Activated CD4-positive, CD25-positive, alpha-beta regulatory T cell (primary cell): ENCODE results near the gene ATP1A1.

Source experiments
- DNase-seq, 4 experiments: peaks; one replicate each; lab custom pipeline; 2025; lab: John Stamatoyannopoulos, UW

Gene ATP1A1

DNA sequence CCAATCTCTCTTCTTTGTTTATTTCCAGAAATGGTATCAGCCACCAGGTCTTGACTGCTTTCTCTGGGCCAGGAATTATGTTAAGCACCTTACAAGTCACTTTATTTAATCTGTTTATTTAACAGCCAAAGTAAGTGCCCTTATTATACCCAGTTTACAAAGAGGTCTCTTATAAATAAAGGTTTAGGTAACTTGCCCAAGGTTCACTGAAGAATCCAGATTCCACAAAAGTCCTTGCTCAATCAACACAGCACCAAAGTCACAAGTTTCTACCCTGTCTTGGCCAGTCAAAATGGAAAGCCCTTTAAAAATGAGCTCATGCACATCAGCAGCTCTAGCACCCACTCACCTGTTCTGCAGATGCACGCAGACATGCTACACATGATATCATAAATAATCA, 28.0 kb upstream of the ATP1A1 start:
- DNase-seq = no peak

GRCh38 chr1:116345843-116346242, 27.2 kb upstream of the ATP1A1 start:
- DNase-seq = peak in 1 of 4 experiments; percentile 6

- no peak for DNase-seq
These were observed 25.9 kb upstream of the ATP1A1 start for GRCh38 chr1:116346943-116347673.

DNA sequence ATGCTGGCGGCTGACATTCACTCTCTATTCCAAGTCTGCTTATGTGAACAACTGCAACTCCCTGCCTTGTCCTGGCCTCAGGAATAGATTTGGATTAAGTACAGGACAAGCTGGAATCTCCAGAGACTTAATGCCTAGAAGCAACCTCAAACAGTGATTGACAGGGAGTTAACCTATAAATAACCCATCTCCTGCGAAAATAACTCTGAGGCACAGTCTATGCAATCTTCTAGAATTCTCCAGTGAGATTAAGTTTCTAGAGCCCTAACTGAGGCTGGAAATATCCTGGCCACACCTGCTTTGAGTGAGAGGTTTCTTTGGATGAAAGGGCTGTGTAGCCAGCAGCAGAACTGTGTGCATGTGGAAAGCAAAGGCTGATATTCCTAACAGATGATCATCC, 25.3 kb upstream of the ATP1A1 start:
- DNase-seq = no peak

GRCh38 chr1:116350097-116350645, 22.9 kb upstream of the ATP1A1 start:
- DNase-seq = no peak

DNA sequence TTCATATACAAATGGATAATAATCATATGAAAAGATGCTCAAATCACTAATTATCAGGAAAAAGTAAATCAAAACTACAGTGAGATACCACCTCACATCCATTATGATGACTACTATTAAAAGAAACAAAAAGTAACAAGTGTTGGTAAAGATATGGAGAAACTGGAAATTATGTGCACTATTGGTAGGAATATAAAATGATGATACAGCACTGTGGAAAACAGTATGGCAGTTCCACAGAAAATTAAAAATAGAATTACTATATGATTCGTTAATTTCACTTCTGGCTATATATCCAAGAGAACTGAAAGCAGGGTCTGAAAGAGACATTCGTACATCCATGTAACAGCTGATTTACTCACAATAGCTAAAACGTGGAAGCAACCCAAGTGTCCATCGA, 21.1 kb upstream of the ATP1A1 start:
- no peak for DNase-seq

- no peak for DNase-seq
These were observed 20.7 kb upstream of the ATP1A1 start for GRCh38 chr1:116352349-116352813.

DNA sequence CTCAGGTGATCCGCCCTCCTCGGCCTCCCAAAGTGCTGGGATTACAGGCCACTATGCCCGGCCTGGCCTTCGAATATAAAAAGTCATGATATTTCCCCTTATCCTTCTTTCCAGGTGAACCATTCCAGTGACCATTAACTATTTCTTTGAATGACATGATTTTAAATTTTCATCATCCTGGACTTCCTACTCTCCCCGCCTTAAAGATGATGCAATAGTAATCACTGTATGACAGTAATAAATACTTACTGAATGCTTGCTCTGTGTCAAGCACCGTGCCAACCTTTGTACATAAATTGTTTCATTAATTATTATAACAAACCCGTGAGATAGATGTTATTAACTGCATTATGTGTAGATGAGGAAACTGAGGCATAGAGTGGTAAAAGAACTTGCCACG, 19.9 kb upstream of the ATP1A1 start:
- DNase-seq = no peak

DNA sequence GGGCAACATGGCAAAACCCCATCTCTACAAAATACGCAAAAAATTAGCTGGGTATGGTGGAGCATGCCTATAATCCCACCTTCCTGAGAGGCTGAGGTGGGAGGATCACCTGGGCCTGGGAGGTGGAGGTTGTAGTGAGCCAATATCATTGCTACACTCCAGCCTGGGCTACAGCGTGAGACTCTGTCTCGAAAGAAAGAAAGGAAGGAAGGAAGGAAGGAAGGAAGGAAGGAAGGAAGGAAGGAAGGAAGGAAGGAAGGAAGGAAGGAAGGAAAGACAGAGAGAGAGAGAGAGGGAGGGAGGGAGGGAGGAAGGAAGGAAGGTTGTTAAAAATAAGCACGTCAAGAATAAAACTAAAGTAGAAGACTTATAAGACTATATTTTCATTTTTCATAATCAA, 17.0 kb upstream of the ATP1A1 start:
- no peak for DNase-seq

GRCh38 chr1:116356673-116357072, 16.4 kb upstream of the ATP1A1 start:
- no peak for DNase-seq

DNA sequence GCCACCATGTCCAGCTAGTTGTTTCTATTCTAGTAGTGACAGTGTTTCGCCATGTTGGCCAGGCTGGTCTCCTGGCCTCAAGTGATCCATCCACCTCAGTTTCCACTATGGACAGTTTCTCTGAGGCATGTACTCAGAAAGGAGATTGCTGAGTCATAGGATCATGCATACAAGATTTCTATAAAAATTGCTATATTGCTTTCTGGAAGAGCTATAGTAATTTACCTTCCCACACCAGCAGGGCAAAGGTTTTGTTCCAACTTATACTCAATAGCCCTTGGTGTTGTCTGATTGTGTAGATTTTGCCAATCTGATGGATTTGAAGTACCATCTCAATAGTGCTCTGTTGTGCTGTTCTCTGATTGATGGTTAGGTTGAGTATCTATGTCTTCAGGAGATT, 15.6 kb upstream of the ATP1A1 start:
- no peak for DNase-seq

DNA sequence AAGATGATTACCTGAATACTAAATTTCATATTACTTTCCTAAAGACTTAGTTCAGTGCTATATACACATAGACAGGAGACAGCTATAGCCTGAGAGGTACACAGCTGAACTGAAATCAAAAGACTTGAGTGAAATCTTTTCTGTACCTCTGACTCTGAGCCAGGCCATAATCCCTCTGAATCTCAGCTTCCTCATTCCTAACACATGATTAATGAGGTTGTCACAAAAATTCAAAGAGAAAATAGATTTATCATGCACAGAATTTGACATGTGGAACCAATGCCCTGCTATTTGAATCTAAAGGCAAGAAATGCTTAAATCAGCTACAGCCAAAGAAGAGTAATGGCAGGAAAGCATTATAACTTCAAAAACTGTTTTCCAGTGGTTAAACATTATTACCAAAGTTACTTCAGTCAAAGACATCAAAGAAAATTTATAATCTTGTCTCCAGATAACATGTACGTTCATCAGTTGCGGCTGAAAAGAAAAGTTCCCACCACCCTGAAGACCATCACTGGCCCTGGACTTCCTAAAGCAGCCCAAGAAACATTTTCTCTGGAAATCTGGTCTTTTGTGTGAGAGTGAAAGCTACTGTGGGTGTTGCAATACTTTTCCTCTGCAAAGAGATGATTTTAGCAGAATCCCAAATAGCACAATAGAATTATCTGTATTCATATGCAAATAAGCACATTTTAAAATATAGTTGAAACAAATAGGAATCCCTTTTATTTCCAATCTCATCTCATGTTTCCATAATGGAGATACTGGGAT, 13.8 kb upstream of the ATP1A1 start:
- no peak for DNase-seq

GRCh38 chr1:116359871-116360270, 13.2 kb upstream of the ATP1A1 start:
- no peak for DNase-seq

DNA sequence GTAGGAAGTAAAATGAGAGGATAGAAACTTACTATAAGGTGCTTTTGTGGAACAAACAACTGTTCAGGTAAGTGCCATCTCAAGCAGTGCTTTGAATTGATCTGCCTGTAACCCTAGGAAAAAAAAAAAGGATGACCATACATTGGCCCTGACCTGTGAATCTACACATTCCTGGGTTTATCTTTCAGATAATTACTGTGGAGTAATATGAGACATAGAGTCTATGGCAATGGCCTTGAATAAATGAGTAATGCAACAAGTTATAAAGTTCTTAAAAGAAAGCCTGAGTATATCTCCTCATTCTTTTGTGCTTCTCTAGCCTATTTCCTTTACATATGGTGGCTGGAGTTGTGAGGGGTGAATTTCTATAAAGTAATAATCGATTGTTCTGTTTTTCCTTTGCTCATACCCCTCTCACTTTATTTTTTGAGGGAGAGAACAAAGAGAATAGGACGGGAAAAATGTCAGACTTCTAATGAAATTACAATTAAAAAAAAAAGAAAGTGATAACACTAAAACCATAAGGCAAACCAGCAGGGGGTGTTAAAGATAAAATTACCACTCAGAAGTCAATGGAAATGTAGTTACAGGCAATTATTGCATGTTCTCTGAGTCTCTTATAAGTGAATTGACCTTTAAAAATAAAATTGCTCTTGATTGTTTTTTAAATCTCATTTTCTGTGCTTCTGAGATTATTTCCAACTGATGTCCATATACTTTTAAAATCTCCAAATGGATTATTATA, 12.4 kb upstream of the ATP1A1 start:
- no peak for DNase-seq

DNA sequence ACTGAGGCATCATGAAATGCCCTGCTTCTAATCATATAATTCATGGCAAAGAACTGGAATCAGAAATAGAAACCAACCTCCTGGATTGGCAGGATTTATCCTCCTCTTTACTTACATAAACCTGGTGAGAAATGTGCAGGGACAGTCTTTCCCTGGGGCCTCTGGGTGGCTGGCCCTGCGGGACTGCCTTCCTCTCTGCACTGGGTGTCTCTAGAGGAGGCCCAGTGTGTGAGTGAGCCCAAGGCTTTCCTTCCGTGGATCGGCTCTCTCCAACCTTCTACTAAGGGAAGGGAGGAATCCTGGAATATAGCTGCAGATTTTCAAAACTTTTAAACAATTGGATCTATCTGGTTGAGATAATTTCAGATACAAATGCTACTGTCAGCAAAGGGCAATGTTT, 11.4 kb upstream of the ATP1A1 start:
- DNase-seq = no peak

DNA sequence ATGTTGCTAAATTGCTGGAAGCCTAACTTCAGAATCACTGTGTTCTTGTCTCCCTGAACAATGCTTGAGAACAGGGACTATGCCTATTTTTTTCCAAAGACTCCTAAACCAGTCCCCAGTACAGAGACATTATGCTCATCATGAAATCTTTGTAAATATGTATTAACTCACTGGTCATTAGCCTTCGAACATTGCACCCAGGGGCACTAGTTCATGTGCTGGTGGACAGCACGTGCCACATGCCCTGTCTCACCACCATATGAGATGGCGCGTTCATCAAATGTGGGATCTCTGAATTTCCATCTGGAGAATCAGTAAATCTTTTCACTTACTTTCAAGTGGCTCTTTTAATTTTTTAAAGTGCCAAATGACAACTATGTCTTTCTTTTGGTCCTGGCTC, 11.0 kb upstream of the ATP1A1 start:
- DNase-seq = no peak

GRCh38 chr1:116365353-116365780, 7.7 kb upstream of the ATP1A1 start:
- no peak for DNase-seq

- DNase-seq = no peak
These were observed 7.2 kb upstream of the ATP1A1 start for GRCh38 chr1:116365857-116366256.

DNA sequence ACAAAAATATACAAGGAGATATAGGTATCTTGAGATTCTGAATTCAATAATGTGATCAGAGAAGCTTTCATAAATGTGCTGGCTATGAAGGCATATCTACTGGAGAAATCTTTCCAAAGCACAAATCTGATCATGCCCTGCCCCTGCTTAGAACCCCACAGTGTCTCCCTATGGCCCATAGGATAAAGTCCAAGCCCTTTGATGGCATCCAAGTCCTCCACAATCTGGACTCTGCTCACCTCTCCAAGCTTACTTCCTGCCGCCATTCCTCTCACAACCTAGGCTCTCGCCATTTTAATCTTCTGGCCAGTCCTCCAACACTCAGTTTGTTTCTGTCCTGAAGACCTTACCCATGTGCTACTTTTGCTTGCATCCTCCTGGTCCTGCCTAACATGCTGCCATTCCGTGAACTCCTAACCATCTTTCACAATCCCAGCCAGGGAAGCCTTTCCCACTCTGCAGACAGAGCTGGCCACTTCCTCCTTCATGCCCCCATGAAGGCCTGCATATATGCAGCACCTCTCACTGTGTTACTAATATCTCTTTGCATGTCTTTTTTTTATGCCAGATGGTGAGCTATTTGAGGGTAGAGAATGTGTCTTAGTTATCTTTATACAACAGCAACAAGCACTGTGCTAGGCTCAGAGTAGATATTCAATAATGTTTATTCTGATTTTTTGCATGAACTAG, 5.6 kb upstream of the ATP1A1 start:
- DNase-seq = no peak

DNA sequence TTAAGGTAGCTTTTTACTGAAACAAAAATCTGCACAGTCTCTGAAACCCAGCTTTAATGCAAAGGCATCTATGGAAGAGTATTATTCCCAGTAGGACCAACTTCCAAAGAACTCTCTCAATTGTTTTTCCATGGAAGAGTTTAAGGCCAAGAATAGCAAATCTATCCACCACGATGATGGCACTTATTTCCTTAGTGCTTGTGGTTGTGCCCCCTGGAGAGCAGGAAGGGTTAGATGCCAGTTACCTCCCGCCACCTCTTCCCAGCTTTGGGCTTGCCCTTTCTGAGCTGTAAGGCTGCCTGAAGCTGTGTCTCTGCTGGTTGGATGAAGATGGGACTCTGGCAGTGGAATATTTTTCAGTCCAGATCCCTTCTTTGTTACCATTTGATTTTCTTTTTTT, 4.8 kb upstream of the ATP1A1 start:
- DNase-seq = no peak

DNA sequence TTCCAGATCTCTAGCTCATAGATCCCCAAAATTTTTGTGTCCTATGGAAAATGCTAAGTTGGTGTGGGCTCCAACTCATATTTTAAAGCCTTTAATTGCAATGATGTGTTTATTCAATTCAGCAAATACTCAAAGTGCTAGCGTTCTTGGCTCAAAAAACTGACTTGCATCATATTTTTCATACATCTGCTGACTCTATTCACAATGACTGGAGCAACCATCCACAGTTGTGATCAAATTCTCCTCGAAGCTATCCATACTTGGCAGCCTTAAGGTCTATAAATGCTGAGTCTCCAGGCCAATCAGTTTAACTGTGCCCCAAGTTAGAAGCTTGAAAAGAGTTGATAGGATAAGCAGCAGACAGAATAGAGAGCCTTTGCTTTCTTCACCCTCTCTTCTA, 2.9 kb upstream of the ATP1A1 start:
- no peak for DNase-seq

DNA sequence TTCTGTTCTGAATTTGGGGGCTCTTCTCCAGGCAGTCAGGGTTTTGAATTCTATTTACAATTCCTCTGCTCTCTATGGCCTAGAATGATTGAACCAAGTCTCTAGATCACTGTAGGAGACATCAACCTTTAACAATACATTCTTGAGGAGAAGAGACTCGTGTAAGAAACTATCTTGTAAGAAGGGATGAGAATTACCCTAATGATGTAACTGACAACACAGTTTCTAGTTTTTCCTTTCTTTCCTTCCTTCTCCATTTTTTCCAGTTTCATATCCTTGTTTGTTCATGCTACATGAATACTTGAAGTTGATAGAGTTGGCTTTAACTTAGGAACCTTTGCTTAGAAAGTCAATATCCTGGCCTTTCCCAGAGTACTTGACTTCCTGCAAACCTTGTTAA, 1.3 kb upstream of the ATP1A1 start:
- DNase-seq = no peak
